HG03558 (cell line): ENCODE measurements around the gene ENTR1.
"Not testable (repeated sequence)": the region's sequence is repeated elsewhere in the genome, so short reads cannot be mapped to it uniquely, and the experiment has no call there.

ENCODE experiments used
- ATAC-seq: cut with Tn5 transposase; IDR thresholded peaks from one replicate; pipeline ENCODE4 v1.9.1; 2021; ENCODE audit warnings: moderate number of reproducible peaks; ENCODE audit not compliant: unreplicated experiment; ENCODE audit errors: extremely low read depth

The ENTR1 gene

GRCh38 chr9:136439481-136440408, 29.3 kb upstream of the ENTR1 start, which contains the start of gene INPP5E:
INPP5E (minus strand) TSS chr9:136439845; CDS start chr9:136439419, 426 bp downstream.
- no peak for ATAC-seq

- ATAC-seq, result no peak
Observed at GRCh38 chr9:136438548-136439480, 28.4 kb upstream of the ENTR1 start.

- ATAC-seq, result no peak
Observed at GRCh38 chr9:136437839-136438547, 27.6 kb upstream of the ENTR1 start.

DNA sequence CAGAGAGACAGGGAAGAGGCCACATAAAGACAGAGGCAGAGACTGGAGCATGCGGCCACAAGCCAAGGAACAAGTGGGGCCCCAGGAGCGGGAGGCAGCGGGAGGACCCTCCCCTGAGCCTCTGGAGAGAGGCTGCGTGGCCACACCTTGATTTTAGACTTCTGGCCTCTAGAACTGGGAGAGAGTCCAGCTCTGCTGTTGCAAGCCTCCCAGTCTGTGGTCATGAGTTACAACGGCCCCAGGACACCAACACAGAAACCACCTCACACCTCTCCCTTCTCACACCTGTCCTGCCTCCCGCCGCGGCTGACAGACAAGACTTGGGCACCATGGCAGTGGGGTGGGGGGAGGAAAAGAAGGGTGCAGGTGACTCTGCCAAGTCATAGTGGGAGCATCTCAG, 27.0 kb upstream of the ENTR1 start:
- ATAC-seq, result no peak

- no peak for ATAC-seq
Observed at GRCh38 chr9:136436055-136436634, 25.7 kb upstream of the ENTR1 start.

- ATAC-seq, result no peak
Observed at GRCh38 chr9:136434580-136435169, 24.3 kb upstream of the ENTR1 start.

- no peak for ATAC-seq
Observed at GRCh38 chr9:136433849-136434579, 23.6 kb upstream of the ENTR1 start.

DNA sequence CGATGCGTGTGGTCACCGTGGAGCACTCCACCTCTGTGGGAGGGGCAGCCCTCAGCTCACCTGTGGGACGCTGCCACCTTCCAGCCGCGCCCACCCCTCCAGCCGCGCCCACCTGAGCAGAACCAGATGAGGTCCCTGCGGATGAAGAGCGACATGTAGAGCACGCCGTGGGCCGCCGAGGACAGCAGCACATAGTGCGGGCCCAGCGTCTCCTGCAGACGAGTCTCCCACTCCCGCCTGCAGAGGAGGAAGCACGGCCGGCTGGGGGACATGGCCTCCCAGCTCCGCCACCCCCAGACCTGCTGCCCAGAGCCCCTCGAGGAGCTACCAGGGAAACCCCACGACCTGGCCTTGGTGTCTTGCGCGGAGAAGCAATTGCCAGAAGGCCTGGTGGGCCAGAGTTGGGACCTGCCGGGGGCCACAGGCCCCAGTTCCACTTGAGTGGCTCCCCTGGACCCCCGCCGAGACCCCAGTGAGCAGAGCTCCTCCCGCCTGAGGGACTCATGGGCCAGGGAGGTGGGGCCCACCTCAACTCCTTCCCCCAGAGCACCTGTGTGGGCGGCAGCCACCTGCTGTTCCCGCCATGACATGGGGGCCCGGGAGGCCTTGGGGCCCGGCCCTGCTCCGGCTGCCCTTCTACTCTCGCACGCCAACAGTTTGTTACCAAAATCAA, 22.8 kb upstream of the ENTR1 start:
- no peak for ATAC-seq

DNA sequence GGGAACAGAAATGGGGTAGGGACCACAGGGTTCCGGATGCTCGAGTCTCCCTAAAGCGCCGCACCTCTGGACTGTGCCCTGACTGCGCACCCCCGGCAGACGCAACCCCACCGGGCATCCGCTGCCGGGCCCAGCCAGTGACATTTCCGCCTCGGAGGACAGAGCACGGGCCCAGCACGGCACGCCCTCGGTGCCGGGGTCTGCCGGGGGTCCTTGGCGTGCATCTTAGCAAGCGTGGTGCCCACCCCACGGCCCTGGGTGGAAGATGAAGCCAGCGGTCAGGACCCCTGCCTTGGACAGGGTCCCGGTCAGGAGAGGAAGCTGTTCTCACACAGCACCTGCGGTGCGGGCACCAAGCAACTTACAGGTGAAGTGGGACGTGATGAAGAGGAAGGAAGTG, 22.2 kb upstream of the ENTR1 start:
- no peak for ATAC-seq

- no peak for ATAC-seq
Observed at GRCh38 chr9:136431782-136432350, 21.5 kb upstream of the ENTR1 start.

DNA sequence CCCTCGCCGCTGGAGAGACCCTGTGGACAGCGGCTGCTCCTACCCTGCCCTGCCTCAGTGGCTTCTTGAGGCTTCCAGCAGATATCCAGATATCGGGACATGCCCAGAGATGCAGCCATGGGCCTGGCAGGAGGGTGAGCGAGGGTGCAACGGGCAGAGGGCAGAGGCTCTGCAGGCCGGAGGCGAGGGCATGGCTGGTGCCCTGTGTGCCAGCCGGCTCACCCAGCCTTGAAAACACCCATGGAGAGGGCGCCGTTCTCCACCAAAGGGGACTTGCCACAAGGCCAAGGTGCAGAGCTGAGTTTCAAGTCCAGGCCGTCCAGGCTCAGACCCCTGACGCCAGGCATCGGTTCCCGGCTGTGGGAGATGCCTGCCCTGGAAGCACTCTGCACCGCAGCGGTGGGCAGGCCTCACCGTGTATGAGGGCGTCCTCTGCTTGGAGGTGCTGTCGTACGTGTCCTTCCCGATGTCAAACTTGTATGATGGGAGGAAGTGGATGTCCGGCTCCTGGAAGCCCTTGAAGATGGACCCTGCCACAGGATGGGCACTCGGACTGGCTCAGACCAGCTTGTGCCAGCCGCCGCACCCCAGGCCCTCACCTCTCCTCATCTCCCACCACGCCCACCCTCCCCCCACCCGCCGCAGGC, 20.3 kb upstream of the ENTR1 start:
- no peak for ATAC-seq

DNA sequence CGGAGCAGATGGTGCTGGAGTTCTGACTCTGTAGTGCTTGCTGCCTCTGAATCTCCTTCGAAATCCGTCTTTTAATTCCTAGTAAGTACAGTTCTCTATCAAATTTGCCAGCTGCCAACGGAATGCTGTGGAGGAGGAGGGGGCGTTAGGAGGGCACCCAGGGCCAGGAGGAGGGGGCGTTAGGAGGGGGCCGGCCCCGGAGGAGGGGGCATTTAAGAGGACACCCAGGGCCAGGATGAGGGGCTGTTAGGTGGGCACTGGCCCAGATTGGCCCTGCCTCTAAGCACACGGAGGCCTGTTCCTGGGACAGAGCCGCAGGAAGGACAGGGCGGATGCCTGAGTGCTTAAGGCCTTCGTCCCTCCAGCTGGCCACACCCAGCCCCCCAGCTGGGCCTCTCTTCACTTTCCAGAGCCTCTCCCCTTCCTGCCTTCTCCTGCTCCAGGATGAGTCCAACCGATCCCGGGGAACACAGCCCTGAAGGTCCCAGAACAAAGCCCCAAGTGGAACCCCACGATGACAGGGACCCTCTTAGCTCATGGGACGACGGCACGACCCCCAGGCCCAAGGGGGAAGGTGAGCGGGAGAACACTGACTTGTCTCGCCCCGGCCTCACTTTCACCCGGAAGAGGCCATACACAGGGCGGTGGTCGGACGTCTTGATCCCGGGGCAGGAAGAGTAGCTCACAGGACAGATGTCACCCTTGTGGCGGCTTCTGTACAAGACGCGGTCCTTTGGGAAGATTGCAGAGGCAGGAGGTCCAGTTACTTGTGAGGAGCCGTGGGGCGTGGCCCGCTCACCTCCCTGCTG, 19.5 kb upstream of the ENTR1 start:
- no peak for ATAC-seq

DNA sequence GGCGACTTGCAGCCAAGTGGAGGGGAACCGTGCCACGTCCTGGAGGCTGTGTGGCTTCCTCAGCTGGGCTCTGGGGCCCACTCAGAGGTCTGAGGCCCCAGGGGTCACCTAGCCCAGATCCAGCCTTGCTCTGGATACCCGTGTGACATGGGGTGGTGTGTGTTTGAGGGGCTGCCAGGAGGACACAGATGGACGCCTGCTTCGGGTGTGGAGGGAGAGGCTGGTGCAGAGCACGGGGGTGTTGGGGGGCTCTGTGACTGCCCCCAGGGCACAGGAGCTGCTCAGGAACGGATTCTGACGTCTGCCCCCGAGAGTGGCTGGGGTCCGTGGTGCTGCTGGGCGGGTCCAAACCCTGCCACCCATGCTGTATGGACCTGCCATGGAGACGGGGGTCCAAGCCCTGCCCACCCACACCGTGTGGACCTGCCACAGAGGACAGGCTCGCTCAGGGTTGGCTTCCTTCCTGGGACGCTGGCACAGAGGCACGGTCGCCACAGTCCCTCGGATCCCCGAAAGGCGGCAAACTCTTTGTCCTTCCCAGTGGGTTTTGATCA, 18.7 kb upstream of the ENTR1 start:
- ATAC-seq, result no peak

DNA sequence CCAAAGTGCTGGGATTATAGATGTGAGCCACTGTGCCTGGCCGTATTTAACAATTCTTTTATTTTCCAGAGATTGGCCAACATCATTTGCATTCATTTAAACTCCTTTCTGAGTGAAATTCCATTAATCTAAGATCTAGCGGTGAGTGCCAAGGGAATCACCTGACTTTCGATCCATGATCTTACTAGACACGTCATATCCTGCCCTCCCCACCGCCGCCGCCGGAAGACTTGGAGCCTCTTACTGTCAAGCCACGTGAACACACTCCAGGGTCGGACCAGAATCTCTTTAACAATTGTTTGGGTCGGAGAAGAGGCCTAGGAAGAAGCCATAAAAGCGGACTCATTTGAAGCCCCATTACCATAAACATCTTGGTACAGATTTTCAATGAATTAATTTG, 16.4 kb upstream of the ENTR1 start:
- no peak for ATAC-seq

- ATAC-seq, result not testable (repeated sequence)
Observed at GRCh38 chr9:136425367-136425766, 15.0 kb upstream of the ENTR1 start.

DNA sequence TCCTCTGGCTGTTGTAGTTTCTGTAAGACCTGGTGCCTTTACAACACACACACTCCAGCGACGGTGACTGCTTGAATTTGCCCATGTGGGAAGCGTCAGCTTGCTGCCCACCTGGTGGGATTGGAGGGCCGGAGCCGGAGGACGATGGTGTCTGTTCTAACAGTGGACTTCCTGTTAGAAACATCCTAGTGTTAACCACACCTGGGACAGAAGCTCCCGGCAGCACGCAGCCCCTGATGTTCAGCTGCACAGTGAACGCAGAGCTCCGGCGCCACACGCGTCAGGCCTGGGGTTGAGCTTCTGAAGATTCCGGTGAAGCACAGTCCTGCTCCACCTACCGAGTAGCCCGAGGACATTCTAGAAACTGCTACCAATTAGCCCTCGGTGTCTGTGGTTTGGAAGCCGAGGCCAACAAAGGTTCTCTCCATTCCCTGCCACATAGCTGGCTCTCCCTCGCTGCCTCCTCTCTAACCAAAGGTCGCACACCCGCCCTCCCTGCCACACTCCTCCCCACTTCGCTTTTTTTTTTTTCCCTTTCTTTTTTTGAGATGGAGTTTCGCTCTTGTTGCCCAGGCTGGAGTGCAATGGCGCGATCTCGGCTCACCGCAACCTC, 14.4 kb upstream of the ENTR1 start:
- no peak for ATAC-seq
